IMR-90 (cell line): ENCODE results near the gene PCSK6. TPM values are rescaled to one million over a fixed set of nuclear protein-coding genes. Genes with fewer than 3 reads are reported as not detected.

ENCODE experiments used
- ATAC-seq: fragments of 200-7000 bp; cut with Tn5 transposase; 2 replicates; pipeline ENCODE4 v1.9.1; 2020; ENCODE audit warnings: low read depth, mild to moderate bottlenecking, moderate library complexity
- BruUV-seq: library from RNA; stranded (reverse); fragments of 400-500 nt; replicated peaks from 2 replicates; lab custom pipeline; 2021; lab: Mats Ljungman, UMichigan
- CTCF ChIA-PET: fragments of 300-600 bp; formaldehyde crosslinking; extraction: SDS; loops from one replicate; lab custom pipeline; 2021; ENCODE audit warnings: antibody characterized with exemption; lab: Yijun Ruan, JAX
- POLR2A ChIA-PET: fragments of 300-600 bp; sonication (Branson Sonifier 250); formaldehyde crosslinking; loops from one replicate; lab custom pipeline; 2022; ENCODE audit warnings: antibody characterized with exemption; ENCODE audit not compliant: unreplicated experiment; lab: Charles Lee
- DNase-seq: peaks from one replicate; pipeline ENCODE4 v3.0.0; 2013
- H2AFZ ChIP-seq: replicated peaks from 2 replicates; pipeline ENCODE3; 2013; ENCODE audit warnings: low read length, mild to moderate bottlenecking; ENCODE audit not compliant: poor library complexity
- H2AK5ac ChIP-seq: 2 replicates; pipeline ENCODE4 v1.6.1; 2013; ENCODE audit warnings: low read depth, low read length, inconsistent platforms
- H2AK9ac ChIP-seq: replicated peaks from 2 replicates; pipeline ENCODE3; 2013; ENCODE audit warnings: mild to moderate bottlenecking, low read depth, low read length, moderate library complexity; ENCODE audit not compliant: poor library complexity
- H2BK120ac ChIP-seq: 2 replicates; pipeline ENCODE4 v1.6.1; 2013; ENCODE audit warnings: low read depth, low read length, inconsistent platforms
- H2BK15ac ChIP-seq: 3 replicates; pipeline ENCODE4 v1.6.1; 2013; ENCODE audit warnings: low read depth, low read length, inconsistent platforms
- H2BK20ac ChIP-seq: 2 replicates; pipeline ENCODE4 v1.6.1; 2013; ENCODE audit warnings: low read depth, mild to moderate bottlenecking, inconsistent platforms, low read length, moderate library complexity
- H2BK5ac ChIP-seq: 2 replicates; pipeline ENCODE4 v1.6.1; 2013; ENCODE audit warnings: mild to moderate bottlenecking, low read depth, low read length, inconsistent platforms; ENCODE audit not compliant: poor library complexity, severe bottlenecking
- H3K14ac ChIP-seq: replicated peaks from 2 replicates; pipeline ENCODE4 v1.6.1; 2013; ENCODE audit warnings: low read depth, low read length, inconsistent platforms
- H3K18ac ChIP-seq: 2 replicates; pipeline ENCODE4 v1.6.1; 2013; ENCODE audit warnings: low read depth, low read length, control low read depth
- H3K23ac ChIP-seq: 2 replicates; pipeline ENCODE4 v1.6.1; 2013; ENCODE audit warnings: low read depth, low read length, inconsistent platforms
- H3K27ac ChIP-seq: 2 replicates; pipeline ENCODE4 v1.5.1; 2013; ENCODE audit warnings: mild to moderate bottlenecking, control low read depth, low read length; ENCODE audit not compliant: insufficient read depth
- H3K27me3 ChIP-seq: 2 replicates; pipeline ENCODE4 v1.6.1; 2013; ENCODE audit warnings: low read length; ENCODE audit not compliant: control insufficient read depth, insufficient read depth
- H3K36me3 ChIP-seq: 2 replicates; pipeline ENCODE4 v1.6.1; 2013; ENCODE audit warnings: low read length, mixed read lengths; ENCODE audit not compliant: control insufficient read depth, insufficient read depth
- H3K4ac ChIP-seq: 2 replicates; pipeline ENCODE4 v1.6.1; 2013; ENCODE audit warnings: low read depth, low read length, inconsistent platforms
- H3K4me1 ChIP-seq: 2 replicates; pipeline ENCODE4 v1.6.1; 2013; ENCODE audit warnings: low read length, mixed read lengths; ENCODE audit not compliant: control insufficient read depth, insufficient read depth
- H3K4me2 ChIP-seq: 2 replicates; pipeline ENCODE4 v1.6.1; 2013; ENCODE audit warnings: low read depth, mild to moderate bottlenecking, control low read depth, low read length, moderate library complexity
- H3K4me3 ChIP-seq: 2 replicates; pipeline ENCODE4 v1.5.1; 2013; ENCODE audit warnings: low read depth, mild to moderate bottlenecking, control low read depth, low read length, moderate library complexity; ENCODE audit not compliant: insufficient read depth
- H3K56ac ChIP-seq: 2 replicates; pipeline ENCODE4 v1.6.1; 2013; ENCODE audit warnings: low read length, inconsistent platforms; ENCODE audit not compliant: insufficient read depth; ENCODE audit errors: extremely low read depth
- H3K79me1 ChIP-seq, 2 experiments: 2 replicates each; pipeline ENCODE4 v1.6.1; 2013; ENCODE audit warnings: low read length in 2 of 2, inconsistent platforms in 1 of 2, low read depth in 1 of 2
- H3K9ac ChIP-seq: 2 replicates; pipeline ENCODE4 v1.6.1; 2013; ENCODE audit warnings: low read depth, low read length, control low read depth
- H3K9me1 ChIP-seq: 2 replicates; pipeline ENCODE4 v1.6.1; 2013; ENCODE audit warnings: low read length, inconsistent platforms; ENCODE audit not compliant: insufficient read depth
- H3K9me3 ChIP-seq: 2 replicates; pipeline ENCODE4 v1.6.1; 2013; ENCODE audit warnings: low read length; ENCODE audit not compliant: control insufficient read depth, insufficient read depth
- H4K20me1 ChIP-seq: 2 replicates; pipeline ENCODE4 v1.6.1; 2013; ENCODE audit warnings: low read length, inconsistent platforms; ENCODE audit not compliant: insufficient read depth
- H4K5ac ChIP-seq: 2 replicates; pipeline ENCODE4 v1.6.1; 2013; ENCODE audit warnings: mild to moderate bottlenecking, low read depth, low read length, control low read depth
- H4K8ac ChIP-seq, 2 experiments: 2 replicates each; pipeline ENCODE4 v1.6.1; 2013; ENCODE audit warnings: low read depth in 2 of 2, low read length in 2 of 2, control low read depth in 1 of 2, inconsistent platforms in 1 of 2
- H4K91ac ChIP-seq: 2 replicates; pipeline ENCODE4 v1.6.1; 2013; ENCODE audit warnings: low read depth, low read length, inconsistent platforms; ENCODE audit not compliant: insufficient read depth
- CEBPB ChIP-seq: IDR thresholded peaks from 2 replicates; pipeline ENCODE4 v1.6.1; 2012; ENCODE audit warnings: low read depth, low read length, improper control_type of control experiment
- CTCF ChIP-seq: conservative IDR thresholded peaks from 2 replicates; pipeline ENCODE4 v1.5.1; 2012; ENCODE audit warnings: mild to moderate bottlenecking, low read depth, low read length, improper control_type of control experiment
- ELK1 ChIP-seq: fragments of 150-350 bp; IDR thresholded peaks from 2 replicates; pipeline ENCODE4 v1.6.1; 2016; ENCODE audit warnings: low read depth, mild to moderate bottlenecking, low read length, moderate library complexity, borderline replicate concordance
- MAFK ChIP-seq: IDR thresholded peaks from 2 replicates; pipeline ENCODE4 v1.6.1; 2012; ENCODE audit warnings: low read depth, low read length, improper control_type of control experiment
- MAZ ChIP-seq: IDR thresholded peaks from 2 replicates; pipeline ENCODE4 v1.6.1; 2012; ENCODE audit warnings: low read depth, mild to moderate bottlenecking, low read length, improper control_type of control experiment, moderate library complexity, borderline replicate concordance
- MXI1 ChIP-seq: IDR thresholded peaks from 2 replicates; pipeline ENCODE4 v1.6.1; 2012; ENCODE audit warnings: low read depth, mild to moderate bottlenecking, low read length, moderate library complexity, borderline replicate concordance
- NFE2L2 ChIP-seq: fragments of 150-350 bp; IDR thresholded peaks from 2 replicates; pipeline ENCODE4 v1.6.1; 2016; ENCODE audit warnings: low read depth, mild to moderate bottlenecking, low read length
- POLR2A ChIP-seq: IDR thresholded peaks from 2 replicates; pipeline ENCODE4 v1.6.1; 2012; ENCODE audit warnings: mild to moderate bottlenecking, low read depth, low read length
- RAD21 ChIP-seq: IDR thresholded peaks from 2 replicates; pipeline ENCODE4 v1.6.1; 2012; ENCODE audit warnings: low read length, improper control_type of control experiment
- RCOR1 ChIP-seq: IDR thresholded peaks from 2 replicates; pipeline ENCODE4 v1.6.1; 2012; ENCODE audit warnings: mild to moderate bottlenecking, low read length, improper control_type of control experiment; ENCODE audit not compliant: insufficient replicate concordance
- RFX5 ChIP-seq: IDR thresholded peaks from 2 replicates; pipeline ENCODE4 v1.8.0; 2012; ENCODE audit warnings: low read depth, mild to moderate bottlenecking, low read length, moderate library complexity
- SMC3 ChIP-seq: fragments of 150-350 bp; IDR thresholded peaks from 2 replicates; pipeline ENCODE4 v1.6.1; 2016; ENCODE audit warnings: low read depth, mild to moderate bottlenecking, antibody characterized with exemption, low read length, moderate library complexity
- whole genome bisulfite sequencing, 2 experiments: methylation state at CpG; one replicate each; pipeline versions ENCODE4 v1.1.5 to v1.1.7; 2013; ENCODE audit warnings: missing lambda C conversion rate in 2 of 2; ENCODE audit not compliant: insufficient read length in 1 of 2; ENCODE audit errors: extremely low coverage in 2 of 2; 5-methylcytosine and 5-hydroxymethylcytosine counted together
- dilution Hi-C: fragments of 300-500 bp; cut with HindIII; formaldehyde crosslinking; loops from one replicate; pipeline ENCODE4 v1.14.3; 2018; ENCODE audit warnings: low sequenced_read_pairs; ENCODE audit not compliant: unreplicated experiment
- in situ Hi-C: fragments of 300-500 bp; cut with MboI; formaldehyde crosslinking; loops from 3 replicates; pipeline ENCODE4 v1.14.3; 2019; ENCODE audit warnings: low sequenced_read_pairs, inconsistent platforms, mixed read lengths
- intact Hi-C: fragments of 100-400 bp; cut with micrococcal nuclease; formaldehyde crosslinking; loops from 2 replicates; pipeline ENCODE4 v1.10.0; 2022
- polyA plus RNA-seq, 3 experiments: library from polyadenylated mRNA; depleted of rRNA; stranded (reverse); fragments of >200 nt; gene quantifications; 2 replicates each; pipeline ENCODE4 v1.2.3, GENCODE V29; 2012; ENCODE audit warnings: low replicate concordance in 1 of 3
- total RNA-seq: library from RNA; depleted of rRNA; stranded (reverse); fragments of >200 nt; gene quantifications from 2 replicates; pipeline ENCODE4 v1.2.3, GENCODE V29; 2012

PCSK6 gene
- total and polyA plus RNA-seq, 2 of the 4 experiments (the other 2 are of a cell fraction), result not detected

GRCh38 chr15:101510212-101511197, 21.0 kb upstream of the PCSK6 start (continued):
- TF ChIP-seq POLR2A (no peak), CEBPB (no peak)

GRCh38 chr15:101509279-101509678, 19.8 kb upstream of the PCSK6 start:
- Histone ChIP-seq H2AFZ (no peak overlapping the region), H2AK5ac (no peak overlapping the region), H3K9me1 (no peaks in the 10 kb centered on the region), H3K9ac (no peak overlapping the region), H3K79me1 (no peaks in the 10 kb centered on the region), H3K4me2 (no peak overlapping the region), H2BK20ac (no peak overlapping the region), H3K27ac (no peak overlapping the region), H4K5ac (no peak overlapping the region), H3K9me3 (no peaks in the 10 kb centered on the region), H3K27me3 (peaks cover 6% of the 10 kb centered on the region), H3K4me1 (no peaks in the 10 kb centered on the region), H3K56ac (no peak overlapping the region), H2BK15ac (no peak overlapping the region), H2BK5ac (no peak overlapping the region), H2BK120ac (no peak overlapping the region), H2AK9ac (no peak overlapping the region), H4K91ac (no peak overlapping the region), H3K4me3 (no peak overlapping the region), H3K23ac (no peak overlapping the region), H3K14ac (no peak overlapping the region), H3K18ac (no peak overlapping the region), H3K4ac (no peak overlapping the region), H4K20me1 (no peaks in the 10 kb centered on the region), H3K36me3 (no peaks in the 10 kb centered on the region), H4K8ac (no peak overlapping the region)
- in situ Hi-C loops, result no loop called here
- no peak for ATAC-seq
- no CpG with 5 or more reads among the region's 6 CpGs for WGBS, 2 experiments
- no TSS peak for BruUV-seq
- intact Hi-C loops, result no loop called here
- CTCF ChIA-PET, result no interaction called here
- POLR2A ChIA-PET, result no interaction called here
- dilution Hi-C loops, result no loop called here
- no peak for DNase-seq
- TF ChIP-seq CTCF (no peak), RCOR1 (no peak), MXI1 (no peak), SMC3 (no peak), ELK1 (no peak), RFX5 (no peak), MAZ (no peak), NFE2L2 (no peak), RAD21 (no peak), MAFK (no peak)
